Measurements from ENCODE around the gene OCSTAMP. TPM values are rescaled to one million over a fixed set of nuclear protein-coding genes. Genes with fewer than 3 reads are reported as not detected.

The OCSTAMP gene
- total RNA-seq, 1 donor from 2014 or later, result not detected

GRCh38 chr20:46548688-46549087 is 1.8 kb downstream of the OCSTAMP start:
- no peak for TF ChIP-seq EZH2 (IDR thresholded peaks at IDR 0.05; ENCODE audit: insufficient read depth, low read length)
- TF ChIP-seq, protein P1, sequence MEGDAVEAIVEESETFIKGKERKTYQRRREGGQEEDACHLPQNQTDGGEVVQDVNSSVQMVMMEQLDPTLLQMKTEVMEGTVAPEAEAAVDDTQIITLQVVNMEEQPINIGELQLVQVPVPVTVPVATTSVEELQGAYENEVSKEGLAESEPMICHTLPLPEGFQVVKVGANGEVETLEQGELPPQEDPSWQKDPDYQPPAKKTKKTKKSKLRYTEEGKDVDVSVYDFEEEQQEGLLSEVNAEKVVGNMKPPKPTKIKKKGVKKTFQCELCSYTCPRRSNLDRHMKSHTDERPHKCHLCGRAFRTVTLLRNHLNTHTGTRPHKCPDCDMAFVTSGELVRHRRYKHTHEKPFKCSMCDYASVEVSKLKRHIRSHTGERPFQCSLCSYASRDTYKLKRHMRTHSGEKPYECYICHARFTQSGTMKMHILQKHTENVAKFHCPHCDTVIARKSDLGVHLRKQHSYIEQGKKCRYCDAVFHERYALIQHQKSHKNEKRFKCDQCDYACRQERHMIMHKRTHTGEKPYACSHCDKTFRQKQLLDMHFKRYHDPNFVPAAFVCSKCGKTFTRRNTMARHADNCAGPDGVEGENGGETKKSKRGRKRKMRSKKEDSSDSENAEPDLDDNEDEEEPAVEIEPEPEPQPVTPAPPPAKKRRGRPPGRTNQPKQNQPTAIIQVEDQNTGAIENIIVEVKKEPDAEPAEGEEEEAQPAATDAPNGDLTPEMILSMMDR (IDR thresholded peaks at IDR 0.05; ENCODE audit: insufficient read depth, low read depth, low read length), result no peak
- Mint-ChIP-seq H3K36me3 (ENCODE audit: low read depth, unreplicated experiment) (no peaks in the 10 kb centered on the region), H3K27ac (ENCODE audit: unreplicated experiment) (no peak overlapping the region), H3K9me3 (ENCODE audit: unreplicated experiment) (no peaks in the 10 kb centered on the region), H3K27me3 (ENCODE audit: low read depth, unreplicated experiment) (no peaks in the 10 kb centered on the region), H3K4me3 (ENCODE audit: unreplicated experiment) (no peak overlapping the region), H3K4me1 (ENCODE audit: low read depth, unreplicated experiment) (no peaks in the 10 kb centered on the region)
- Histone ChIP-seq H3K79me2 (ENCODE audit: insufficient read depth, low read length) (no peaks in the 10 kb centered on the region), H3K4me1 (ENCODE audit: insufficient read depth, low read length) (no peaks in the 10 kb centered on the region), H3K4me2 (ENCODE audit: low read length) (no peak overlapping the region), H3K27me3 (ENCODE audit: insufficient read depth, low read length) (no peaks in the 10 kb centered on the region), H4K20me1 (ENCODE audit: insufficient read depth, low read length) (no peaks in the 10 kb centered on the region), H3K27ac (ENCODE audit: low read depth, low read length) (no peak overlapping the region), H3K4me3 (ENCODE audit: insufficient read depth, low read depth, low read length) (no peak overlapping the region), H3K9me3 (ENCODE audit: insufficient read depth, low read depth, low read length) (no peaks in the 10 kb centered on the region), H2AFZ (ENCODE audit: low read depth, low read length) (no peak overlapping the region), H3K36me3 (ENCODE audit: insufficient read depth, low read length) (no peaks in the 10 kb centered on the region), H3K9ac (ENCODE audit: low read length) (no peak overlapping the region)
- FAIRE-seq (no peak), DNase-seq (ENCODE audit: low read depth) (no peak)

- no peaks in the 10 kb centered on the region for H3K27me3 ChIP-seq (ENCODE audit: insufficient read depth, low read length)
- Mint-ChIP-seq H3K27ac (ENCODE audit: unreplicated experiment) (no peak overlapping the region), H3K27me3 (ENCODE audit: low read depth, unreplicated experiment) (no peaks in the 10 kb centered on the region), H3K9me3 (ENCODE audit: unreplicated experiment) (no peaks in the 10 kb centered on the region), H3K4me1 (ENCODE audit: low read depth, unreplicated experiment) (no peaks in the 10 kb centered on the region), H3K36me3 (ENCODE audit: low read depth, unreplicated experiment) (no peaks in the 10 kb centered on the region), H3K4me3 (ENCODE audit: unreplicated experiment) (no peak overlapping the region)
- no peaks in the 10 kb centered on the region for H4K20me1 ChIP-seq (ENCODE audit: insufficient read depth, low read length)
- H3K9ac ChIP-seq (ENCODE audit: low read length), result no peak overlapping the region
- no peaks in the 10 kb centered on the region for H3K9me3 ChIP-seq (ENCODE audit: insufficient read depth, low read depth, low read length)
- no peak for DNase-seq (ENCODE audit: low read depth)
- no peaks in the 10 kb centered on the region for H3K4me1 ChIP-seq (ENCODE audit: insufficient read depth, low read length)
- no peak overlapping the region for H3K4me2 ChIP-seq (ENCODE audit: low read length)
- H3K79me2 ChIP-seq (ENCODE audit: insufficient read depth, low read length), result no peaks in the 10 kb centered on the region
- no peak for TF ChIP-seq EZH2 (IDR thresholded peaks at IDR 0.05; ENCODE audit: insufficient read depth, low read length)
- TF ChIP-seq, protein P1 (IDR thresholded peaks at IDR 0.05; ENCODE audit: insufficient read depth, low read depth, low read length), result no peak
- no peak overlapping the region for H2AFZ ChIP-seq (ENCODE audit: low read depth, low read length)
- no peak for FAIRE-seq
- H3K27ac ChIP-seq (ENCODE audit: low read depth, low read length), result no peak overlapping the region
- H3K36me3 ChIP-seq (ENCODE audit: insufficient read depth, low read length), result no peaks in the 10 kb centered on the region
- H3K4me3 ChIP-seq (ENCODE audit: insufficient read depth, low read depth, low read length), result no peak overlapping the region
Measured at GRCh38 chr20:46547995-46548394, 2.5 kb downstream of the OCSTAMP start.

DNA sequence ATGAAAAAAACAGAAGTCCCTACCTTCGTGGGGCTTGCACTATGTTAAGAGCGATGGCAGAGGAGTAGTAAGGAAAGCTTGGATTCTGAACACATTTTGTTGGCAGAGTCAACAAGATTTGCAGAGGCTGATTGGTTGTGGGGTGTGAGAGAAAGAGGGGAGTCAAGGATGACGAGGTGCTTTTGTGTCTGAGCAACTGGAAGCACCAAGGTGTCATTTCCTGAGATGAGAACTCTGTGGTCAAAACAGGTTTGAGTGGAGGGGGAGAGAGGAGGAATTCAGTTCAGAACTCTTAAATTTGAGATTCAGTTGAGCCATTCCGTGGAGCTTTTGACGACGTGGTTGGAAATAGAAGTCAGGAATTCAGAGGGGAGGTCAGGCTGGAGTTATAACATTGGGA is 3.5 kb downstream of the OCSTAMP start:
- Mint-ChIP-seq H3K36me3 (ENCODE audit: low read depth, unreplicated experiment) (no peaks in the 10 kb centered on the region), H3K27ac (ENCODE audit: unreplicated experiment) (no peak overlapping the region), H3K27me3 (ENCODE audit: low read depth, unreplicated experiment) (no peaks in the 10 kb centered on the region), H3K4me1 (ENCODE audit: low read depth, unreplicated experiment) (no peaks in the 10 kb centered on the region), H3K4me3 (ENCODE audit: unreplicated experiment) (no peak overlapping the region), H3K9me3 (ENCODE audit: unreplicated experiment) (no peaks in the 10 kb centered on the region)
- Histone ChIP-seq H3K27ac (ENCODE audit: low read depth, low read length) (no peak overlapping the region), H3K4me1 (ENCODE audit: insufficient read depth, low read length) (no peaks in the 10 kb centered on the region), H3K9me3 (ENCODE audit: insufficient read depth, low read depth, low read length) (no peaks in the 10 kb centered on the region), H3K4me2 (ENCODE audit: low read length) (no peak overlapping the region), H3K79me2 (ENCODE audit: insufficient read depth, low read length) (no peaks in the 10 kb centered on the region), H3K27me3 (ENCODE audit: insufficient read depth, low read length) (peaks cover 2% of the 10 kb centered on the region), H4K20me1 (ENCODE audit: insufficient read depth, low read length) (no peaks in the 10 kb centered on the region), H3K4me3 (ENCODE audit: insufficient read depth, low read depth, low read length) (no peak overlapping the region), H3K36me3 (ENCODE audit: insufficient read depth, low read length) (no peaks in the 10 kb centered on the region), H2AFZ (ENCODE audit: low read depth, low read length) (no peak overlapping the region), H3K9ac (ENCODE audit: low read length) (no peak overlapping the region)
- FAIRE-seq (no peak), DNase-seq (ENCODE audit: low read depth) (no peak)
- TF ChIP-seq, protein P1 (IDR thresholded peaks at IDR 0.05; ENCODE audit: insufficient read depth, low read depth, low read length), result no peak
- no peak for TF ChIP-seq EZH2 (IDR thresholded peaks at IDR 0.05; ENCODE audit: insufficient read depth, low read length)

Data from astrocyte (in vitro differentiated cells and primary cell).